Heart left ventricle (tissue), 13 donors: ENCODE data around the gene NEK10.

Experiments used
- POLR2A ChIP-seq, 2 donors: fragments of 450-650 bp; IDR thresholded peaks; one replicate each; pipeline ENCODE4 v1.6.1; 2017; ENCODE audit warnings: antibody characterized with exemption in 2 of 2, mild to moderate bottlenecking in 2 of 2, moderate library complexity in 2 of 2
- TF ChIP-seq, protein P1 (sequence below), 12 donors: fragments of 200-600 bp; sonication (generic) in 4 of 12; IDR thresholded peaks; one replicate each; pipeline versions ENCODE4 v1.5.0 to v1.8.0; 2018 to 2022; ENCODE audit warnings: antibody characterized with exemption in 12 of 12, mild to moderate bottlenecking in 5 of 12
- donor health status: ischemic (EF 13 %, LVEDD 7.1; RV severe dilation, severe dysfunction).
- donor health status: DM: no; HTN: yes; CAD: no.
- donor health status: DM: no; HTN: no; CAD: no.
- donor health status: ischemic (EF 25% LVEDD 6.9; RV normal size, moderate dysfunction).
- donor health status: ischemic (EF 25% LVEDD 5.7; RV mildly dilated, moderate dysfunction).
- donor health status: ischemic (EF 35%, LVEDD 5.7; RV mildly dilated, moderate dysfunction).
- donor health status: nonischemic (EF 11% LVEDD 7.7; RV severe dilation, severe dysfunction).
- donor health status: DM: yes; HTN: yes; CAD: no.
- donor health status: PGD.
- donor health status: ischemic (EF 29% LVEDD 5.4; RV normal size, mild dysfunction).
- donor health status: nonischemic (EF 23%, LVEDD 6.1; RV moderate dilation, normal function).

DNA sequence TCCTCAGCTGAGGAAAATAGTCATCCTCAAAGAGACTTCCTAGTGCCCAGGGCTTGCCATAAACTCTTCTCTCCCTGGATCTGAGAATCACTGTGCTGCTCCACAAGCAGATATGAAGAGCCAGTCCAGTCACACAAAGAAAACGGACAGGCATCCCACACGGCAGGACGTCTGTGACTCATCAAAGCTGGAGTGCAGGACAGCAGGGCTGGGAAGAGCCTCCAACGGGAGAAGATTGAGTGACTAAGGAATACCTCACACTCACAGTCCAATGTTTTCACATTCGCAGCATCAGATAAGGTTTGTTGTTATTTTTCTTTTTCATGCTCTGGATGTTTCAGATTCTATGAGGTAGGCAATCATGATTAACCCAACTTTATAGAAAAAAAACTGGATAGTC, 57.8 kb downstream of the NEK10 start:
- TF ChIP-seq, protein P1, sequence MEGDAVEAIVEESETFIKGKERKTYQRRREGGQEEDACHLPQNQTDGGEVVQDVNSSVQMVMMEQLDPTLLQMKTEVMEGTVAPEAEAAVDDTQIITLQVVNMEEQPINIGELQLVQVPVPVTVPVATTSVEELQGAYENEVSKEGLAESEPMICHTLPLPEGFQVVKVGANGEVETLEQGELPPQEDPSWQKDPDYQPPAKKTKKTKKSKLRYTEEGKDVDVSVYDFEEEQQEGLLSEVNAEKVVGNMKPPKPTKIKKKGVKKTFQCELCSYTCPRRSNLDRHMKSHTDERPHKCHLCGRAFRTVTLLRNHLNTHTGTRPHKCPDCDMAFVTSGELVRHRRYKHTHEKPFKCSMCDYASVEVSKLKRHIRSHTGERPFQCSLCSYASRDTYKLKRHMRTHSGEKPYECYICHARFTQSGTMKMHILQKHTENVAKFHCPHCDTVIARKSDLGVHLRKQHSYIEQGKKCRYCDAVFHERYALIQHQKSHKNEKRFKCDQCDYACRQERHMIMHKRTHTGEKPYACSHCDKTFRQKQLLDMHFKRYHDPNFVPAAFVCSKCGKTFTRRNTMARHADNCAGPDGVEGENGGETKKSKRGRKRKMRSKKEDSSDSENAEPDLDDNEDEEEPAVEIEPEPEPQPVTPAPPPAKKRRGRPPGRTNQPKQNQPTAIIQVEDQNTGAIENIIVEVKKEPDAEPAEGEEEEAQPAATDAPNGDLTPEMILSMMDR (IDR thresholded peaks at IDR 0.05): no peak
- TF ChIP-seq POLR2A (IDR thresholded peaks at IDR 0.05): no peak
